ENCODE measurements around the gene RCAN2. TPM values are rescaled to one million over a fixed set of nuclear protein-coding genes. Genes with fewer than 3 reads are reported as not detected.

RCAN2 gene
- total and polyA plus RNA-seq, 12 donors: 2.3 to 14.4 (median 6.5) TPM

DNA sequence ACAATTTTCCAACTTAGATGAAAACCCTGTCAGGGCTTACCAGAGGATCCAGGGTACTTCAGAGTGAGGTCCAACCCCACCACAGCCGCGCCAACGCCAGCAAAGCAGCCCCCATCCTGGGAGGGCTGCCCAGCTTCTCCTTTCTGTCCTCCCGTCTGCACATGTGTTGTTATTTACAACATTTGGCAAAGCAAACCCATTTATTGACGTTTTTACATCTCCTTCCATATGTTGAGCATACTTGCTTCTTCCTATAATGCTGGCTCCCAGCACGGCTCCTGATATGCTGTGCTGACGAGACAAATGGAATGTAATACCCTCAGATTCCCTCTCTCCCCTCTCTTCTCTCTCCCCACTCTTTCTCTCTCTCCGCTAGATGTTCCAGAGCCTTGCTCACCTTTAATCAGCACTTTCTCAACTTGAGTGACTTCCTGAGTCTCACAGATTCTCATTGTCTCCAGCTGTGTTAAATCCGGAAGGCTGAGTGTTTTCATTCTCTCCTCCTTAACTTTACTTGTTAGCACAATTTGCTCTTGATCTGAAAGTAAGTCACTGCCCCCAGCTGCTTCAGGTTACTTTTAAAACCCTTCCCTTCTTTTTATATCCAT, 22.7 kb downstream of the RCAN2 start:
- H3K4me3 ChIP-seq: no peak overlapping the region
- no peak for TF ChIP-seq POLR2A (IDR thresholded peaks at IDR 0.05)
- TF ChIP-seq, protein P1, sequence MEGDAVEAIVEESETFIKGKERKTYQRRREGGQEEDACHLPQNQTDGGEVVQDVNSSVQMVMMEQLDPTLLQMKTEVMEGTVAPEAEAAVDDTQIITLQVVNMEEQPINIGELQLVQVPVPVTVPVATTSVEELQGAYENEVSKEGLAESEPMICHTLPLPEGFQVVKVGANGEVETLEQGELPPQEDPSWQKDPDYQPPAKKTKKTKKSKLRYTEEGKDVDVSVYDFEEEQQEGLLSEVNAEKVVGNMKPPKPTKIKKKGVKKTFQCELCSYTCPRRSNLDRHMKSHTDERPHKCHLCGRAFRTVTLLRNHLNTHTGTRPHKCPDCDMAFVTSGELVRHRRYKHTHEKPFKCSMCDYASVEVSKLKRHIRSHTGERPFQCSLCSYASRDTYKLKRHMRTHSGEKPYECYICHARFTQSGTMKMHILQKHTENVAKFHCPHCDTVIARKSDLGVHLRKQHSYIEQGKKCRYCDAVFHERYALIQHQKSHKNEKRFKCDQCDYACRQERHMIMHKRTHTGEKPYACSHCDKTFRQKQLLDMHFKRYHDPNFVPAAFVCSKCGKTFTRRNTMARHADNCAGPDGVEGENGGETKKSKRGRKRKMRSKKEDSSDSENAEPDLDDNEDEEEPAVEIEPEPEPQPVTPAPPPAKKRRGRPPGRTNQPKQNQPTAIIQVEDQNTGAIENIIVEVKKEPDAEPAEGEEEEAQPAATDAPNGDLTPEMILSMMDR (IDR thresholded peaks at IDR 0.05): no peak
- no peak overlapping the region for H3K27ac ChIP-seq
- intact Hi-C loops (cut with DNase I): no loop called here
- 82 to 91% (median 85%) methylated on average over 9 of the region's 9 CpGs for WGBS, 4 donors
- no peaks in the 10 kb centered on the region for H3K4me1 ChIP-seq (replicated peaks in 1 of 2)
- no peak for DNase-seq
- H3K27me3 ChIP-seq: no peaks in the 10 kb centered on the region
- no peaks in the 10 kb centered on the region for H3K36me3 ChIP-seq (replicated peaks in 1 of 2)
- no peaks in the 10 kb centered on the region for H3K9me3 ChIP-seq (replicated peaks in 1 of 3)

DNA sequence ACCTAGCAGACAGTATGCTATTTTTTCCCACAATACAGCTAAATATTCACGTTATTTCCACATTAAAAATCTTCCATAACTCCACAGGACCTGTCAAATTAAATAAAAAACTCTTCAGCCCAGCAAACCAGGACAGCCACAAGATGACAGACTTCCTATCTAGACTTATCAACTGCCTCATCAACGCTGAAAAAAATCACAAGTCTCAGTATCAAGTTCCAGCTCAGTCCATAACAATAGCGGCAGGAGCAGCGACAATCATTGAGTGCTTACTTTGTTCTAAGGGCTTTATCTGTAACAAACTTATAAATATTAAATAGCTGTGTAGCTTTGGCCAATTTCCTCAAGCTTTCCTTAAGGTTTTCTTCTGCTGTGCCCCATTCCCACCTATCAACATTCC, 24.7 kb downstream of the RCAN2 start:
- intact Hi-C loops (cut with DNase I): no loop called here
- WGBS, 4 donors: 81 to 93% (median 87%) methylated on average over 4 of the region's 4 CpGs
- H3K9me3 ChIP-seq (replicated peaks in 1 of 3): no peaks in the 10 kb centered on the region

DNA sequence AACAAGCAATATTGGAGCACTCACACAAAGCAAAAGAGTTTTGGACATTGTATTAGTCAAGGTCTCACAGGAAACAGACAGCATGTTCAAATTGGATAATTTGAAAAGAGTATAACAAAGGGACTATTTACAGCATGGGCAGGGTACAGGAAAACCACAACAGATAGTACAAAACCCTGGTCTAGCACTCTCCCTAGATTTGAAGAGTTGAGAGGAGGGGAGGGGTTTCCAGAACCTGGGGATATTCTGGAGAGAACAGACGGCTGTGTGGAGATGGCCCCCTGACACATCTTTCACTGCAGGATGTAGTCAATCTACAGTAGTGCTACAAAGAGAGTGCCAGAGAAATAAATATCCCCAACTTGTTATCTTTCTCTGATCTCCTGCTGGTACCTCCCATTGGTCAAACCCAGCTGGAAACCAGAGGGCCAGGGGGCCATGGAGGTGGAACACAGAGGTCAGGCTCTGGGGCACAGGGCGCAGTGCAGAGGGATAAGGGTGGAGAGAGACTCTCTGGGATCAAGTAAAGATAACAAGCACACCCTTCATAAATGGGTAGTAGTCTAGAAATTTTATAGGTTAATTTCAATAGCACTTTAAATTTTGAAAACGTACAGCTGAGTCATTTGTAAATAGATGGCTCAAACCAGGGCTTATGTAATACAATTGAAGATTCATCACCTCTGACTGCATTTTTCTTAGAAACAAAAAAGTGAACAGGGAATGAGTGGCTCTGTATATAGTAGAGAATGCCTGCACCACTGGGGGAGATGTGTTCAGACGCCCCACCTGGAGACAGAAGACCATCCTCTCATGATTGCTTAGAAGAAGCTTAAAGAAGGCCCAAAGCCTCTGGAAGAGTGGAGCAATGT, 25.7 kb downstream of the RCAN2 start:
- Histone ChIP-seq H3K27ac (no peak overlapping the region), H3K9me3 (replicated peaks in 1 of 3) (no peaks in the 10 kb centered on the region), H3K27me3 (no peaks in the 10 kb centered on the region), H3K4me1 (replicated peaks in 1 of 2) (no peaks in the 10 kb centered on the region), H3K4me3 (no peak overlapping the region), H3K36me3 (replicated peaks in 1 of 2) (no peaks in the 10 kb centered on the region)
- WGBS, 4 donors: 57 to 67% (median 62%) methylated on average over 4 of the region's 4 CpGs
- no peak for DNase-seq
- TF ChIP-seq, protein P1 (IDR thresholded peaks at IDR 0.05): no peak
- no peak for TF ChIP-seq POLR2A (IDR thresholded peaks at IDR 0.05)
- intact Hi-C loops (cut with DNase I): no loop called here

More for the DNA sequence above, 24.7 kb downstream of the RCAN2 start:
- Histone ChIP-seq H3K27ac (no peak overlapping the region), H3K4me1 (replicated peaks in 1 of 2) (no peaks in the 10 kb centered on the region), H3K27me3 (no peaks in the 10 kb centered on the region), H3K4me3 (no peak overlapping the region), H3K36me3 (replicated peaks in 1 of 2) (no peaks in the 10 kb centered on the region)
- TF ChIP-seq, protein P1 (IDR thresholded peaks at IDR 0.05): no peak
- TF ChIP-seq POLR2A (IDR thresholded peaks at IDR 0.05): no peak
- DNase-seq: no peak

DNA sequence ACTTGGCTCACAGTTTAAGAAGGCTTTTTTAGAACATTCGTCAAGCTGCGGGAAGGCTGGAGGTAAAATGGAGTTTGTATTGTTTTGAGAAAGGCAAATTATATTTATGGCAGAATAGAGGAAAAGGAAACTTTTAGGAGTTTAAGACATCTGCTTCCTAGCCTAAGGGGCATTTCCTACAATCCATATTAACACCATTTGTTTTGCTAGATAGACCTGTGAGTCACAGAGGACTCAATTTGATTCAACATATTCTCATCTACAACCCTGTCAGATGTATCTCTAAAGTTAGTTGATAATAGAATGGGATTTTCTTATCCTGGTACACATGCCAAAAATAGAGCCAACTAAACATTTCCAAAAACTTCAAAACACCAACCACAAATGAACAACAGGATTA, 35.0 kb downstream of the RCAN2 start:
- no peak overlapping the region for H3K27ac ChIP-seq

More for the DNA sequence above, 35.0 kb downstream of the RCAN2 start:
- H3K4me1 ChIP-seq (replicated peaks in 1 of 2): no peaks in the 10 kb centered on the region
- no peak for DNase-seq
- no peaks in the 10 kb centered on the region for H3K27me3 ChIP-seq
- no peak for TF ChIP-seq POLR2A (IDR thresholded peaks at IDR 0.05)
- TF ChIP-seq, protein P1 (IDR thresholded peaks at IDR 0.05): no peak
- intact Hi-C loops (cut with DNase I): no loop called here
- H3K36me3 ChIP-seq (replicated peaks in 1 of 2): no peaks in the 10 kb centered on the region
- H3K9me3 ChIP-seq (replicated peaks in 1 of 3): no peaks in the 10 kb centered on the region
- H3K4me3 ChIP-seq: no peak overlapping the region
- 85 to 89% (median 87%) methylated on average over 2 of the region's 2 CpGs for WGBS, 4 donors

Measured in adrenal gland (tissue), 12 donors.